Right ventricle myocardium inferior (tissue), 1 donor: ENCODE data around the gene CHRNA9. TPM values are rescaled to one million over a fixed set of nuclear protein-coding genes. Genes with fewer than 3 reads are reported as not detected.

Experiments
- ATAC-seq: fragments of 200-7000 bp; cut with Tn5 transposase; one replicate; pipeline ENCODE4 v1.9.1; 2020; ENCODE audit warnings: mild to moderate bottlenecking, moderate library complexity
- DNase-seq: peaks from one replicate; pipeline ENCODE4 v3.0.0; 2021; ENCODE audit errors: missing footprints
- intact Hi-C: fragments of 100-400 bp; cut with DNase I; formaldehyde crosslinking; loops from one replicate; pipeline ENCODE4 v1.11.0; 2022
- total RNA-seq: library from RNA; stranded (reverse); fragmentation: NEBNext Ultra II Directional; extraction: Animal tissue kit (Norgen Biotek cat#: 25700); gene quantifications from one replicate; pipeline ENCODE4 v1.2.1, GENCODE V29; 2021
- donor health status: DM: no; HTN: yes; CAD: no; lungs with severe emphysema.

The CHRNA9 gene
- total RNA-seq, 1 donor from 2014 or later: not detected

DNA sequence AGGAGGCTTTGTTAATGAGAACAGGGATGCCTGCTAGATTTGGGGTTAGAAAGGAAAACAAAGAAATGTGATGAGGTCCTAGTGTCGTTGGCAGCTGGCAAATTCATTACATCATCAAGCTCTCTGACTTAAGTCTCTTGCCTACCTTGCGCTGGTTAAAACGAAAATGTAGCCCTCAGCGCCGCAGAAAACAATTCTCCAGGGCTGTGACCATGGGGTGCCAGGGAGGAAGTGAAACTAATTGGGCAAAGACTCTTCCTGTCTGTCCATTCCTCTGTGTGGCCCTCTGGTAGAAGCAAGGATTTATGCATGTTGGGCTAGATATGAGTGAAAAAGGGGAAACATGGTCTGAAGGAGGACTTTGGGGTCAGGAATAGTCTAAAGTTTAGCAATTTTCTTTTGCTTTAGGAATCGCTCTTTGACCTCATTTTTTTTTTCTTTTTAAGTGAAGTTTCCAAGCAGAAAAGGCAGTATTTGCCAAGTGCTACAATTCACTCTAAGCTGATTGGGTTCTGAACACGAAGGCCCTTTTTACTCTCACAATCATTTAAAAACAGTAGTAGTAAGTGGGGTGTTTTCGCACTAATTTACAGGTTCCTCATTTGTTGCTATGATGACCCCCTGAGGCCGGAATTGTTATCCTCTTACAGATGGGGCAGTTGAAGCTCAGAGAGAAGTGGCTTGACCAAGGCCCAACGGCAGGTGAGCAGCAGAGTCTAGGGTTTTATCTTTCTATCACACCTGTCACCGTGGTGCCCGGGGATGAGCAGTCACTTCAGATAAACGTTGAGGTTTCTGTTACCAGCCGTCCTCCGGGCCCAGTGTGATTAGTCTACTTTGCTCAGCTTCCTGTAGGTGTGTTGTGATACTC, 27.3 kb upstream of the CHRNA9 start:
- peak; percentile 74 for ATAC-seq
- intact Hi-C loops: loop anchor here (2.0 kb wide), 1 partner anchor 251 kb away; the partner anchor contains the start of gene N4BP2
- DNase-seq: no peak

DNA sequence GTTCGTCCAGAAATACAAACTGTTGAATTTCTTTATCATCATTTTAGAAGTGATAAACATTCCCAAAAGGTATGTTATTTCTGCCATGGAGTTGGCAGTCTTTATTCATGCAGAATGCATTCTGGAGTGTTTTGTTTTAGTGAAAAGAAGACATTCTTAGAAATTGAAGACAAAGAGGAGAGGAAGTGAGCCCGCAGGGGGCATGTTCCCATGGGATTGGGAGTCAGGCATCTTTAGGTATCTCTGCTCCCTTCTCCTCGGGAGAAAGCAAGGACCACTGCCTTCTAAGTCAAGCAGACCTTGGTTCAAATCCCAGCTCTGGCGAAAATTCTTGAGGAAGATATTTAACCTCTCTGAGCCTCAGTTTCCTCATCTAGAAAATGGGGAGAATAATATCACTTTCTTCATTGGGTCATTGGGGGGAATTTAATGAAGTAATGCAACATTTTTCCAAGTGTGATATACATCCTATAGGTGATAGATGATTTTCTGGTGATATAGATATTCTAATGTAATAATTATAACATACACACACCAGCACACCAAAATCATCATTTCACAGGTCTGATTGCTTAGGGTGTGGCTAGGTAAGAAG, 26.5 kb upstream of the CHRNA9 start:
- no peak for ATAC-seq
- no peak for DNase-seq
- intact Hi-C loops: loop anchor here (1.0 to 2.0 kb wide), 2 partner anchors 158 to 252 kb away; partner anchors contain the start of gene N4BP2

DNA sequence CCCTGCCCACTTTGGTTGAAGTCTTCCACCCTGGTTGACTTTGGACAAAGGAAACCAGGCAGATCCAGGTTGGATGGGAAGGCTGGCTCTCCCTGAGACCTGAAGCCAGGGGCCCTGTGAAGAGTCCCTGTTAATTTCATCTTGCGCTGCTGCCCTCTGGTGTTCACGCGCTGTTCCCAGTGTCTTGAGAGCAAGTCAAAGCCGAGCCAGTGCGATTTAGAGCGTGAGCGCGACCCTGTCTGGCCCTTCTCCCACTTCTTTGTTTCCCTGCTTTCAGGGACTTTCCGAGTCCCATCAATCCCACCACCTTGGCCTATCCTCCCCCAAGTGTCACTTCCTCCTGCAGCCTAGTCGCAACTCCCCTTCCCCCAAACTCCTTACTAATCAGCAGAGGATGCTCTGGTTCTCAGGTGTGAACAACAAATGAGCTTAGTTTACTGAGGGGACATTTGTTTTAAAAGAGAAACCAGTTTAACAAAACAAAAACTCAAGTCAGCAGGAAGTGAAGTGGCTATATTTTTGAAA, 25.8 kb upstream of the CHRNA9 start:
- peak; percentile 92 for DNase-seq
- intact Hi-C loops: loop anchor here (1.0 to 2.0 kb wide), 2 partner anchors 159 to 253 kb away; partner anchors contain the start of gene N4BP2
- ATAC-seq: peak; percentile 85

DNA sequence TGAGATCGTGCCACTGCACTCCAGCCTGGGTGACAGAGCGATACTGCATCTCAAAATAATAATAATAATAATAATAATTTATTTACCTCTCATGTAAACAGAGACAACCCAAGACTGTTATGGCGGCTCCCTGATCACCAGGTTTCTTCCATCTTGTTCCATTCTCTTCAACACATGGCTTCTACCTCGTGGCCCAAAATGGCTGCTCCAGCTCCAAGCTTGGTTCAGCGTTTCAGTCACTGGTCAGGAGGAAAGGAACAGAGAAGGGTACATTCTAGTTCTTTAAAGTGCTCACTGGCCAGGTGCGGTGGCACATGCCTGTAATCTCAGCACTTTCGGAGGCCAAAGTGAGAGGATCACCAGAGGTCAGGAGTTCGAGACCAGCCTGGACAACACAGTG, 24.9 kb upstream of the CHRNA9 start:
- intact Hi-C loops: loop anchor here (5.0 kb wide), 1 partner anchor 843 kb away; no protein-coding TSS in a partner anchor
- ATAC-seq: no peak
- DNase-seq: no peak

DNA sequence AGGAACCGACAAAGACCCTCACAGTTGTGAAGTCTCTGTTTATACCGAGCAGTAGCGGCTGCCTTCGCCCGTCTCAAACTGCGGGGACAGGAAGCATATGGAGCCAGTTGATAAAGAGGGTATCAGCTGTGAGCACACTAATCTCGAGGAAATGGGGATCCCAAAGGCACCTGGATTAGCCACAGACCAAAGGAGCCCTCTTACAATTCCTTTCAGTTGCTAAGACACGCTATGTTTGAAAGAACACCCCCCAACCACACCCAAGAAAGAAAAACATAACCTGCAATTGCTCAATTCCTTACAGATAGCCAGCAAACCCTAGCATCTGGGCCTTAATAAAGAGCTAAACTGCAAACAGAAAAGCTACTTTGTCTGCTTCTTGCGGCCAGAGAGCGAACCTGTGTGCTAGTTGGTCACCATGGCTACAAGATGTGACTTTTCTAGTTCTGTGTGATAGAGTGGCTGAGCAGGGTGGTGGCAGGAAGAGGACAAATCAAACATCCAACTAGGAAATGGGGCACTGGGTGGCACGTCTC, 23.3 kb upstream of the CHRNA9 start:
- intact Hi-C loops: loop anchor here (5.0 kb wide), 1 partner anchor 845 kb away; no protein-coding TSS in a partner anchor

DNA sequence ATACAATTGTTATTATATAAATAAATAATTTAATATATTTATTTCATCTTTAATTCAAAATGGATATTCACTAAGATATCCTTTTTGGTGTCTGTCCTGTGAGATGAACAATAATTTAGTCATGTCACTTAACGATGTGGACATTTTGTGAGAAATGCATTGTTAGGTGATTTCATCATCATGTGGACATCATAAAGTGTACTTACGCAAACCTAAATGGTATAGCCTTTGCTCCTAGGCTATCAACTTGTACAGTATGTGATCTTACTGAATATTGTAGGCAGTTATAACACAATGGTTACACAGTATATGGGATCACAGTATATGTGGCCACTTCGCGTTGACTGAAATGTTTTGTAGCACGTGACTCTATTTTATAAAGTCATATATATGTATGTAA, 20.2 kb upstream of the CHRNA9 start:
- intact Hi-C loops: loop anchor here (5.0 kb wide), 1 partner anchor 848 kb away; no protein-coding TSS in a partner anchor
- DNase-seq (no peak), ATAC-seq (no peak)

More for the DNA sequence above, 23.3 kb upstream of the CHRNA9 start:
- no peak for ATAC-seq
- DNase-seq: no peak

DNA sequence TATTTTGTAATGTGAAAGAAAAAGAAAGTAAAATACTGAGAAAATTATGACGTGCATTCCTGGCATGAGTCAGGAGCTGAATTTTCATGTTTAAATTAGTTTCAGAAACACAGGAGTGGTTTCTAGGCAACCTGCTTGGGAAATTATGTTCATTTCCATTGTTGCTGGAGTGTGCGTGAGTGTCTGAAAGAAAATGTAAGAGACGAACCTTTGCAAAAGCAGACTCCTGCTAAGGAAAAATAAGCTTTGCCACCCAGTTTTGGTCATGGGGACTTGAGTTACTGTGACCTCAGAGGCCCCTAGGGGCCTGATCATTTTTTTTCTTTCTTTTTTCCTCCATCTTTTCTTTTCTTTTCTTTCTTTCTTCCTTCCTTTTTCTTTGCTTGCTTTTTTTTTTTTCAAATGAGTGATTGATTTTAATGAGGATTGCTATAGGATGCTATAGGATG, 18.8 kb upstream of the CHRNA9 start:
- ATAC-seq: no peak
- DNase-seq: no peak
- intact Hi-C loops: no loop called here

DNA sequence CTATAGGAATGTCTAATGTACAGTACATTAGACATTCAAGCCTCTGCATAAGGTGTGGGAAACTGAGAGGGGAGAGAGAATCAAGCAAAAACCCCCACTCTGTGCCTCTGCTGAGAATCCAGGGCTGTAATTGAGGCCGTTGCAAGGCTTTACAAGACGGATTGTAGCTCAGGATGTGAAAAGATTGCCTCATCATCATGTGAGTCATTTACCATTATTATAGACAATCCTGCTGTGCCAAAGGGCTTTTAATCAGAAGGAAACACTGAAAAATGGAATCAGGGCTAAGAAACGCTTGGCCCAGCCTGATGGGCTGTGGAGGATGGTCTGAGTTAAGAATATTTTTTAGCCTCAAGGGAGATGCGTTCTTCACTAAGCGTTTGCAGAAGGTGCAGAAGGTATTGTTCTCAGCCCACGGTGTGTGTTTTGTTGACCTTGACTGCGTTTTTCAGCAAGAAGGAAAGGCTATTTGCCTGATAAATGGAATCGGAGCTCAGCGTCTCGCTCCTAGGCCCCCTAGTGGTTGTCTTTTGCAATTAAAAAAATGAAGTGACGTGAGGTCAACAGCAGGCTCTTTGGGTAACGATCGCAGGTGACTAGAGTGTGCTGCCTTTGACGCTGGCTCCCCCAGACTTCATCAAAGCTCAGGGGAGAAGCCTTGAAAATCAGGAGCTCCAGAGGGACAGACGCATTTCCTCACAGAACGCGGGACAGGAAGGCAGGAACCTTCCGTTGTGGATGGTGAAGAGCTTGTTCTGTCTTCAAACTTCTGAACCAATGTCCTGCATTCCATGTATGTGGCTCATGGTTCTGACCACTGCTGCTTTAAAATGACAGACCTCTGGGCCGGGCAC, 18.1 kb upstream of the CHRNA9 start:
- DNase-seq (no peak), ATAC-seq (peak; percentile 85)
- intact Hi-C loops: no loop called here

DNA sequence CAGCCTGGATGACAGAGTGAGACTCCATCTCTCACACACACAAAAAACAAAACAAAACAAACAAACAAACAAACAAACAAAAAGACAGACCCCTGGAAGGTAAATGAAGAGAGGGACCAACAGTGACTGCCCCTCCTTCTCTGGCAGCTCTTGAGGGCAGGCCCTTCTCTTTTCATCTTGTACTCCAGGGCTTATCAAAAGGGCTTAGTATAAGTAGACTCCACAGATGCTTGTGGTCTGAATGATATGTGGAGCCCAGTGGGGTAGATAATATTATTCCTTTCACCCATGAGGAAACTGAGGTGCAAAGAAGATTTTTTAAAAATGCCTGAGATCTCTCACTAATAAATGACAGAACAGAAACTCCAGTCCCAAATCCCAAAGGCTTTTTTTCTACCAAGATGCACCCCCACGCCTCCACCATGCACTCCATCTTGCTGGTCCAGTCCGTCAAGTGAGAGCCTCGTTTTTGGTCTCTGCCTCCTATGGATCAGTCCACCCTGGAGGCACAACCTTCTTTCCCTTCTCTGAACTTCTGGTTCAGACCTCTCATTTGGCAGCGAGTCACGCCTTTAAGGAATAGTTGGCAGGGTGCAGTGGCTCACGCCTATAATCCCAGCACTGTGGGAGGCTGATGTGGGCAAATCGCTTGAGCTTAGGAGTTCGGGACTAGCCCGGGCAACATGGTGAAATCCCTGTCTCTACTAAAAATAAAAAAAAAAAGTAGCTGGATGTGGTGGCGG, 17.0 kb upstream of the CHRNA9 start:
- no peak for ATAC-seq
- intact Hi-C loops: no loop called here
- no peak for DNase-seq

DNA sequence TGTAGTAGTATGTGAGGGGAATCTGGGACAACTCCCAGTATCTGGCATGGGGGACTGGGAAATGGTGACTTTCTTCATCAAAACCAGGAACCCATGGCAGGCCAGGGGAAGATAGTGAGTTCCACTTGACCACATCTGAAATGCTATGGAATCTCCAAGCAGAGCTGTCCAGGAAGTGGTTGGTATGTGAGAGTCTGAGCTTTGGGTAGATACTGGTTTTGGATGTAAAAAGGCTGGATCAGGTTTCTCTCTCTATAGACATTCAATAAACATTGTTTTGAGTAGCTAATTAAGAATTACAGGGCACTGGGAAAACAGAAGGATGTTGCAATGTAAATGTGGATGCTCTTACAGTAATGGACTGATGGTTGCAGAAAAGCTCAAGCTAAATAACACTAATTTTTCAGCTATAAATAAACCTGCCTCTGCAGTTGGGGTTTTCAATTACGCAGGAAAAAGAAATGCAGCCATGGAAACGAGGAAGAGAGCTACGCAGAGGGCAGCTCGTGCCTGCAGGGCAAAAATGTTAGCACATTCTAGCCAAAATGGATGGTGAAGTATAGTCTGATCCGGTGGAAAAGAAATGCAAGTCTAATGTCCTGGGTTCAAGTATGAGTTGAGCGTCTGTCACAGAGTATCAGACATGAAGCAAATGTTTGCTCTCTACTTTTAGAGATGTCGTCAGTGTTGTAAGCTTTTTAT, 13.4 kb upstream of the CHRNA9 start:
- intact Hi-C loops: no loop called here
- ATAC-seq (no peak), DNase-seq (no peak)

DNA sequence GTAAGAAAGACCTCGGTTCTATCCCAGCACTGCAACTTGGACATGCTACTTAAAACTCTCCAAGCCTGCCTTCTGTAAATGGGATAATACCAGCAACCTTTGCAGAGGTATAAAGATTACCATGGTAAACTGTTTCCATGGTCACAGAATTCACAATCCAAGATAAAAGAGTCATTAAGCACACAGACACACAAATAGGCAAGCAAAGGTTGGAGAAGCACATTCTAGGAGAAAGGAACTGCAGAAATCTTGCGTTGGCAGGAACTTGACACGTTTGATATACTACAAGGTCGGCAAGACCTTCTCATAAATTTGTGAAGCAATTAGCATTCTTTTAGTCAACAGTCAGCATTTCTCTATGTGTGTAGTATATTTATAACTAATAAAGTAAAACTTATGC, 12.3 kb upstream of the CHRNA9 start:
- ATAC-seq (no peak), DNase-seq (no peak)
- intact Hi-C loops: no loop called here

DNA sequence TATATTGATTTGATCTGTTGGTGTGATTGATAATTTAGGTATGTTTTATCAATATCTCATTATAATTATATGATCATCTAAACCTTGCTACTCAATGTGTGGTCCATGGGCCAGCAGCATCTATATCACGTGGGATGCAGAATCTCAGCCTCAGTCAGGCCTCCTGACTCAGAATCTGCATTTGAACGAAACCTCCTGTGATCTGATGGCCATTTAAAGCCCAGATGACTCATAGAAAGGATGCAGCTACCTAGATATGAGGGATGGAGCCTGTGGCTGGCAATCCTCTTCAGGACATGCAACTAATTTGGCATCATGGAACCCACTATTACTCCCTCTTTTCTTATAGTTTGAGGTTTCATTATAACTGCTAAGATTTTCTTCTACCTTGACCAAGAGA, 11.3 kb upstream of the CHRNA9 start:
- DNase-seq (no peak), ATAC-seq (no peak)
- intact Hi-C loops: no loop called here

DNA sequence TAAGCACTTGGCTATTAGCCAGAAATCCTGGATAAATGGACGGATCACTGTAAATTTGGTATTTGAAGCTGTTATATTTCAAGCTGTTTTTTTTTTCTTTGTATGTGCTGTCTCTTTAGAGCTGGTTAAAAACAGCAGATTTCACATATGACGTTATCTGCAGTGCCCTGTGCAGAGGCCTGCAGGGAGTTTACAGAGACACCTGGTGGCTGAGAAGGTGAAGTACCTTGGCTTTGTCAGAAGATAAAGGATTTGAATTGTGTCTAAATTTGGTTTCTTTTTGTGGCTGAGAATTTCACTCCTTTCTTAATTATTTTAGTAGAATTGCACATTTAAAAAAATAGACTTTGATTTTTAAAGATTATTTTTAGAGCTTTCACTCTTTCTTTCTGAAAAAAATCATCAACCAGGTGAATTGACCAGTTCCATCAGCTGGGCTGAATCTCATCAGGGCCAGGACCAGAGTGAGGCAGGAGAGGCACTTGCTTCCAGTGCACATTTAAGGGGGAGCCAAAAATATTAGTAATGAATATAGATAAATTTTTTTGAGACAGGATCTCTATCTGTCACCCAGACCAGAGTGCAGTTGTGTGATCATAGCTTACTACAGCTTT, 9.6 kb upstream of the CHRNA9 start:
- ATAC-seq (peak; percentile 64), DNase-seq (no peak)
- intact Hi-C loops: no loop called here

DNA sequence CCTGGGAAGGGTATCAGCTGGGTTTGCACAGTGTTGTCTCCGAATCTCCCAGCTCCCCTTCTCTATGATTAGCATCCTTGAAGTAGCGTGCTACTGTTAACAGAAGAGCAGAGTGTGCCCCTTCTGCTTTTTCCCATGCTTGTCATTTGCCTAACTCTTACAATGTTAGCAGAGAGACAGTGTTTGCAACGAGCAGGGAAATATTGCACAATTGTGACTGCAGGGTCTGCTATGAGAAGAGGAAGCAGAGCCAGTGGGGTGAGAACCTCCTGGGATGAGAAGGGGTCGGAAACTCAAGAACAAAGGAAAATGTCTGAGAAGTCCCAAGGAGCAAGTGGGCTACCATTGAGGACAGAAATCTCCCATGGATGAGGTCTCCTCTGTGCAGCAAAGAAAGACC, 7.8 kb upstream of the CHRNA9 start:
- no peak for ATAC-seq

DNA sequence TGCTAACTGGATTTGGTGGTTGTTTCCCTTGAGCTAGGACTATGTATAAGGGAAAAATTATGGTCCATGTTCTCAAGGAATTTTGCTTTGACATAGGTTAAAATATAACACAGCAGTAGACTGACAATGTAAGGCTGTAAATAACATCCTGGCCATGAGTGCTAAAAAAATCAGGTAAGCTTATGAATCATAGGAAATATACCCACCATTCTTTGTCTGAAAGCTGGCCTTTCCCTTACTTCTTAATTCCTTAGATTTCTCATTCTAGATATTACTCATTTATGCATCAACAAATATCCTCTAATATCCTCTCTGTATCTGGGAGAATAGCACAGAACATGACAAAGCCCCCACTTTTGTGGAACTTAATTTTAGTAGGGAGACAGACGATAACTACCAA, 6.8 kb upstream of the CHRNA9 start:
- no peak for DNase-seq
- ATAC-seq: no peak
- intact Hi-C loops: no loop called here

More for the DNA sequence above, 7.8 kb upstream of the CHRNA9 start:
- DNase-seq: no peak
- intact Hi-C loops: no loop called here

DNA sequence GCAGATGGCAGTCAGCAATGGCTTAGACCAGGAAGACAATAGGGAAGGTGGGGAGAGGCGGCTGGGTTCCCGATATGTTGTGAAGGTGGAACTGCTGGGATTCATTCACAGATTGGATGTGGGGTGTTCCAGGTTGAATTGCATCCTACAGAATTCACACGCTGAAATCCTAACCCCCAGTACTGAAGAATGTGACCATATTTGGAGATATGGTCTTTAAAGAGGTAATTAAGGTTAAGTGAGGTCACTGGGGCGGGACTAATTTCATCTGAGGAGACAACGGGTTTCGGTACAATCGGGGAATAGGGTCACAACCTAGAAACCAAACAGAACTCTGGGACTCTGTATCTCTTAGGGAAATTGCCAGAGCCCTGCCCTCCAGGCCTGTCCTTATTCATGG, 5.3 kb upstream of the CHRNA9 start:
- intact Hi-C loops: no loop called here
- no peak for DNase-seq
- no peak for ATAC-seq

DNA sequence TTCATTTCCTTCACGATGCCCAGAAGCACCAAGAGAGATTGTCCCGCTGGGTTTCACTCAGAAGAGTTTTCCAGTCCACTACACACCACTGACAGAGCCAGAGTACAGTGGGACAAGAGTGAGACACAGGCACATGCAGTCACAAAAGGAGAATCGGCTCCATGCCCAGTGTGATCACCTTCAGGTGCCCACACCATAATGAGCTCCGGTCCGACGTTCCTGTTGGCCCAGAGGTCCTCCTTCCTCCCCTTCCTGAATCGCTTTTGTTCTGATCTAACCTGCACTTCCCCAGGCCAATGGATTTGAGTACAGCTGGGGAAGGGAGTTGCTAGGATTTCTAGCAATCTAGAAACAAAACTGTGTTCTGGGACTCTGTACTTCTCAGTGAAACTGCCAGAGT, 4.6 kb upstream of the CHRNA9 start:
- ATAC-seq (no peak), DNase-seq (no peak)
- intact Hi-C loops: no loop called here
